Endothelial cell of umbilical vein (primary cell): ENCODE results near the gene DOCK1. TPM values are rescaled to one million over a fixed set of nuclear protein-coding genes. Genes with fewer than 3 reads are reported as not detected.

Source experiments
- BruUV-seq: library from RNA; stranded (reverse); fragments of 400-500 nt; replicated peaks from 2 replicates; lab custom pipeline; 2021; lab: Mats Ljungman, UMichigan
- CTCF ChIA-PET: fragments of 300-600, 350-600 bp; sonication (Branson Sonifier 250); formaldehyde crosslinking; loops from one replicate; lab custom pipeline; 2021; ENCODE audit warnings: antibody characterized with exemption, inconsistent platforms; lab: Charles Lee
- POLR2A ChIA-PET: fragments of 300-600, 350-600 bp; sonication (Branson Sonifier 250); formaldehyde crosslinking; loops from one replicate; lab custom pipeline; 2021; ENCODE audit warnings: antibody characterized with exemption, inconsistent platforms; lab: Charles Lee
- DNase-seq: peaks from one replicate; pipeline ENCODE4 v3.0.0-alpha.2; 2011; ENCODE audit warnings: low read depth, low spot score
- FAIRE-seq: peaks from 2 replicates; lab custom pipeline; 2011; peaks lifted over from hg19 to GRCh38; lab: Jason Lieb, UNC
- H2AFZ ChIP-seq: 2 replicates; pipeline ENCODE4 v1.6.0; 2012; ENCODE audit warnings: low read depth, low read length, control low read depth, inconsistent platforms
- H3K27ac ChIP-seq: 2 replicates; pipeline ENCODE4 v1.5.1; 2011; ENCODE audit warnings: low read depth, mild to moderate bottlenecking, control low read depth, low read length, moderate library complexity; ENCODE audit not compliant: insufficient read depth
- H3K27me3 ChIP-seq, 2 experiments: 2 replicates each; pipeline versions ENCODE4 v1.6.0 to v1.6.1; 2011; ENCODE audit warnings: low read length in 2 of 2, mixed read lengths in 1 of 2; ENCODE audit not compliant: control insufficient read depth in 2 of 2, insufficient read depth in 2 of 2
- H3K36me3 ChIP-seq, 2 experiments: 2 replicates in 1 of 2; 3 replicates in 1 of 2; pipeline ENCODE4 v1.5.1; 2011; ENCODE audit warnings: low read length in 2 of 2, mild to moderate bottlenecking in 1 of 2, moderate library complexity in 1 of 2; ENCODE audit not compliant: control insufficient read depth in 2 of 2, insufficient read depth in 2 of 2; ENCODE audit errors: extremely low read depth in 1 of 2
- H3K4me1 ChIP-seq: 3 replicates; pipeline ENCODE4 v1.5.1; 2011; ENCODE audit warnings: mild to moderate bottlenecking, low read length; ENCODE audit not compliant: control insufficient read depth, insufficient read depth; ENCODE audit errors: extremely low read depth
- H3K4me2 ChIP-seq: 2 replicates; pipeline ENCODE4 v1.6.1; 2011; ENCODE audit warnings: low read length, control low read depth, mixed read lengths; ENCODE audit not compliant: insufficient read depth
- H3K4me3 ChIP-seq, 3 experiments: fragments of 200-600 bp in 1 of 3; sonication (generic), shearing (Covaris generic) in 1 of 3; replicated peaks in 1 of 3; 2 replicates each; pipeline ENCODE4 v1.5.1; 2011 to 2016; ENCODE audit warnings: control low read depth in 3 of 3, low read length in 3 of 3, mild to moderate bottlenecking in 2 of 3, inconsistent platforms in 1 of 3, low read depth in 1 of 3, moderate library complexity in 1 of 3; ENCODE audit not compliant: insufficient read depth in 1 of 3
- H3K79me2 ChIP-seq: 2 replicates; pipeline ENCODE4 v1.6.0; 2012; ENCODE audit warnings: low read length, inconsistent platforms; ENCODE audit not compliant: control insufficient read depth, insufficient read depth
- H3K9ac ChIP-seq: replicated peaks from 2 replicates; pipeline ENCODE3; 2011; ENCODE audit warnings: low read length, control low read depth; ENCODE audit not compliant: insufficient read depth; ENCODE audit errors: extremely low read depth
- H3K9me1 ChIP-seq: replicated peaks from 3 replicates; pipeline ENCODE4 v1.6.0; 2011; ENCODE audit warnings: mild to moderate bottlenecking, low read length; ENCODE audit not compliant: control insufficient read depth, insufficient read depth; ENCODE audit errors: extremely low read depth
- H3K9me3 ChIP-seq: replicated peaks from 2 replicates; pipeline ENCODE4 v1.5.1; 2012; ENCODE audit warnings: low read length, inconsistent platforms; ENCODE audit not compliant: control insufficient read depth, insufficient read depth
- H4K20me1 ChIP-seq: replicated peaks from 2 replicates; pipeline ENCODE3; 2011; ENCODE audit warnings: mild to moderate bottlenecking, low read length; ENCODE audit not compliant: control insufficient read depth, insufficient read depth; ENCODE audit errors: extremely low read depth
- CTCF ChIP-seq, 2 donors: IDR thresholded peaks; 1 replicate in 1 of 2; 2 replicates in 1 of 2; pipeline ENCODE4 v1.5.1; 2011; ENCODE audit warnings: low read length in 2 of 2, mild to moderate bottlenecking in 2 of 2, moderate library complexity in 2 of 2, control low read depth in 1 of 2, inconsistent platforms in 1 of 2, low read depth in 1 of 2; ENCODE audit not compliant: insufficient read depth in 1 of 2; ENCODE audit errors: extremely low read depth in 1 of 2
- EZH2 ChIP-seq: IDR thresholded peaks from 2 replicates; pipeline ENCODE4 v1.6.1; 2012; ENCODE audit warnings: borderline replicate concordance, low read depth, mild to moderate bottlenecking, moderate library complexity, low read length, inconsistent platforms; ENCODE audit not compliant: severe bottlenecking
- FOS ChIP-seq: IDR thresholded peaks from 2 replicates; pipeline ENCODE4 v1.6.1; 2011; ENCODE audit warnings: mild to moderate bottlenecking, low read length, moderate library complexity, borderline replicate concordance; ENCODE audit not compliant: insufficient read depth
- GATA2 ChIP-seq: IDR thresholded peaks from 2 replicates; pipeline ENCODE4 v1.7.0; 2011; ENCODE audit warnings: low read depth, mild to moderate bottlenecking, moderate library complexity, mixed read lengths, low read length; ENCODE audit not compliant: insufficient read length, insufficient read depth
- JUN ChIP-seq: IDR thresholded peaks from 2 replicates; pipeline ENCODE4 v1.6.1; 2011; ENCODE audit warnings: borderline replicate concordance, low read depth; ENCODE audit not compliant: insufficient read length, insufficient read depth
- MAX ChIP-seq: IDR thresholded peaks from 2 replicates; pipeline ENCODE4 v1.6.1; 2011; ENCODE audit not compliant: insufficient read depth, insufficient read length
- MYC ChIP-seq: IDR thresholded peaks from one replicate; pipeline ENCODE4 v1.6.1; 2011; ENCODE audit warnings: mild to moderate bottlenecking, low read depth, low read length
- POLR2A ChIP-seq: IDR thresholded peaks from 2 replicates; pipeline ENCODE4 v1.6.1; 2012; ENCODE audit warnings: low read depth, mild to moderate bottlenecking, control low read depth, low read length
- POLR2AphosphoS5 ChIP-seq: IDR thresholded peaks from 2 replicates; pipeline ENCODE4 v1.6.1; 2012; ENCODE audit warnings: low read depth, mild to moderate bottlenecking, control low read depth, low read length, moderate library complexity; ENCODE audit not compliant: insufficient read depth
- dilution Hi-C: fragments of 300-500 bp; cut with MboI; formaldehyde crosslinking; loops from one replicate; pipeline ENCODE4 v1.15.0; 2019; ENCODE audit warnings: low sequenced_read_pairs; ENCODE audit not compliant: extremely low pct_ligation_motif_present
- intact Hi-C: fragments of 100-400 bp; cut with micrococcal nuclease; formaldehyde crosslinking; loops from one replicate; pipeline ENCODE4 v1.10.0; 2022
- polyA plus RNA-seq, 4 experiments: library from polyadenylated mRNA; depleted of rRNA in 3 of 4; stranded (reverse) in 3 of 4; unstranded in 1 of 4; fragments of >200 nt; gene quantifications; 2 replicates each; pipeline versions ENCODE4 v1.2.1 to v1.2.3, GENCODE V29; 2011 to 2012; ENCODE audit warnings: missing spikeins in 1 of 4
- total RNA-seq: library from RNA; stranded (reverse); gene quantifications from 2 replicates; pipeline ENCODE4 v1.2.3, GENCODE V29; 2021

DOCK1 gene
- total and polyA plus RNA-seq, 2 donors (not counting 3 experiments of a cell fraction or from before 2014, with no cell fraction given), result 22.5 to 83.1 TPM

- Histone ChIP-seq H3K9me1 (no peaks in the 10 kb centered on the region), H3K79me2 (no peaks in the 10 kb centered on the region), H3K36me3 (no peaks in the 10 kb centered on the region), H3K9me3 (no peaks in the 10 kb centered on the region), H3K27me3 (no peaks in the 10 kb centered on the region), H3K4me3 (no peak overlapping the region), H3K9ac (no peak overlapping the region), H2AFZ (no peak overlapping the region), H3K4me1 (no peaks in the 10 kb centered on the region), H3K27ac (no peak overlapping the region), H3K4me2 (no peak overlapping the region), H4K20me1 (no peaks in the 10 kb centered on the region)
- POLR2A ChIA-PET, result no interaction called here
- DNase-seq (no peak), FAIRE-seq (no peak)
- no TSS peak for BruUV-seq
- CTCF ChIA-PET, result interaction anchor here (0.8 kb wide), 1 partner anchor 23 kb away, joined by 4 read pairs; no protein-coding TSS in a partner anchor
- dilution Hi-C loops, result no loop called here
- intact Hi-C loops, result no loop called here
- TF ChIP-seq POLR2A, result no peak
- TF ChIP-seq JUN, result no peak
- TF ChIP-seq POLR2AphosphoS5, result no peak
- no peak for TF ChIP-seq EZH2
- no peak for TF ChIP-seq CTCF (IDR thresholded peaks at IDR 0.05; ENCODE audit: extremely low read depth in 1 of 2, insufficient read depth in 1 of 2, low read depth in 1 of 2, low read length in 2 of 2)
Observed at GRCh38 chr10:127216274-127216673, 311.0 kb downstream of the DOCK1 start.

- H3K27me3 ChIP-seq, result no peaks in the 10 kb centered on the region
- BruUV-seq, result no TSS peak
- H3K9me3 ChIP-seq, result no peaks in the 10 kb centered on the region
- no peak for DNase-seq
- intact Hi-C loops (no loop called here), dilution Hi-C loops (no loop called here)
- no peak overlapping the region for H3K4me3 ChIP-seq
- no peaks in the 10 kb centered on the region for H4K20me1 ChIP-seq
- H3K36me3 ChIP-seq, result no peaks in the 10 kb centered on the region
- TF ChIP-seq JUN, result no peak
- TF ChIP-seq FOS, result no peak
- no peak for TF ChIP-seq EZH2
- no peak for TF ChIP-seq POLR2A
- no peak for TF ChIP-seq POLR2AphosphoS5
- TF ChIP-seq CTCF (IDR thresholded peaks at IDR 0.05; ENCODE audit: extremely low read depth in 1 of 2, insufficient read depth in 1 of 2, low read depth in 1 of 2, low read length in 2 of 2), result no peak
- no peak for TF ChIP-seq MYC
- TF ChIP-seq GATA2, result no peak
- no peak for TF ChIP-seq MAX
- no peak overlapping the region for H2AFZ ChIP-seq
- no peaks in the 10 kb centered on the region for H3K79me2 ChIP-seq
- CTCF ChIA-PET, result no interaction called here
- no peak overlapping the region for H3K4me2 ChIP-seq
- no peak overlapping the region for H3K27ac ChIP-seq
- FAIRE-seq, result no peak
- POLR2A ChIA-PET, result no interaction called here
- H3K9ac ChIP-seq, result no peak overlapping the region
- H3K9me1 ChIP-seq, result no peaks in the 10 kb centered on the region
- no peaks in the 10 kb centered on the region for H3K4me1 ChIP-seq
Observed at GRCh38 chr10:127216786-127217185, 311.6 kb downstream of the DOCK1 start.
